Measurements from ENCODE around the gene ZNF366.

DNA sequence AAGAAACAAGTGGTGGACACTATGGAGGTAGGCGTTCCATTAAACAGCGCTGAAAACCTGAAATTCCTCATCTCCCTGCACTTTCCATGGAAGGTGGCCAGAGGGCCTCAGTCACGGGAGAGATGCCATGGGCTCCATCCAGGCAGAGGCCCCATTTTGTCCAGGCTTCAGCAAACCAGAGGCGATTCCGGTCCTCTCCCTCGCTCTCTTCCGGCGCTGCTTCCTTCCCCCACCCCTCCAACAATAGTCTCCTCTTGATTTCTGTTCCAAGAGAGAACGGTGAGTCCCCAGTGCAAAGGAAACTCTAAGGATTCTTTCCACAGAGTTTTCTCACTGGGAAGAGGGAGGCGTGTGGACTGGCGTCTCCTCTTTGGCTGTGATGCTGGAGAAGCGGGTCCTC, 7.5 kb downstream of the ZNF366 start:
- TF ChIP-seq, protein P1, sequence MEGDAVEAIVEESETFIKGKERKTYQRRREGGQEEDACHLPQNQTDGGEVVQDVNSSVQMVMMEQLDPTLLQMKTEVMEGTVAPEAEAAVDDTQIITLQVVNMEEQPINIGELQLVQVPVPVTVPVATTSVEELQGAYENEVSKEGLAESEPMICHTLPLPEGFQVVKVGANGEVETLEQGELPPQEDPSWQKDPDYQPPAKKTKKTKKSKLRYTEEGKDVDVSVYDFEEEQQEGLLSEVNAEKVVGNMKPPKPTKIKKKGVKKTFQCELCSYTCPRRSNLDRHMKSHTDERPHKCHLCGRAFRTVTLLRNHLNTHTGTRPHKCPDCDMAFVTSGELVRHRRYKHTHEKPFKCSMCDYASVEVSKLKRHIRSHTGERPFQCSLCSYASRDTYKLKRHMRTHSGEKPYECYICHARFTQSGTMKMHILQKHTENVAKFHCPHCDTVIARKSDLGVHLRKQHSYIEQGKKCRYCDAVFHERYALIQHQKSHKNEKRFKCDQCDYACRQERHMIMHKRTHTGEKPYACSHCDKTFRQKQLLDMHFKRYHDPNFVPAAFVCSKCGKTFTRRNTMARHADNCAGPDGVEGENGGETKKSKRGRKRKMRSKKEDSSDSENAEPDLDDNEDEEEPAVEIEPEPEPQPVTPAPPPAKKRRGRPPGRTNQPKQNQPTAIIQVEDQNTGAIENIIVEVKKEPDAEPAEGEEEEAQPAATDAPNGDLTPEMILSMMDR (IDR thresholded peaks at IDR 0.05; ENCODE audit: poor library complexity), result no peak
- no peak for TF ChIP-seq EZH2 (IDR thresholded peaks at IDR 0.05; ENCODE audit: borderline replicate concordance)
